NCI-H510A (cell line): ENCODE results near the gene CTSH.
"Not testable (repeated sequence)": the region's sequence is repeated elsewhere in the genome, so short reads cannot be mapped to it uniquely, and the experiment has no call there.

ENCODE experiments used
- DNase-seq: peaks from one replicate; lab custom pipeline; 2025; lab: John Stamatoyannopoulos, UW

Gene CTSH

DNA sequence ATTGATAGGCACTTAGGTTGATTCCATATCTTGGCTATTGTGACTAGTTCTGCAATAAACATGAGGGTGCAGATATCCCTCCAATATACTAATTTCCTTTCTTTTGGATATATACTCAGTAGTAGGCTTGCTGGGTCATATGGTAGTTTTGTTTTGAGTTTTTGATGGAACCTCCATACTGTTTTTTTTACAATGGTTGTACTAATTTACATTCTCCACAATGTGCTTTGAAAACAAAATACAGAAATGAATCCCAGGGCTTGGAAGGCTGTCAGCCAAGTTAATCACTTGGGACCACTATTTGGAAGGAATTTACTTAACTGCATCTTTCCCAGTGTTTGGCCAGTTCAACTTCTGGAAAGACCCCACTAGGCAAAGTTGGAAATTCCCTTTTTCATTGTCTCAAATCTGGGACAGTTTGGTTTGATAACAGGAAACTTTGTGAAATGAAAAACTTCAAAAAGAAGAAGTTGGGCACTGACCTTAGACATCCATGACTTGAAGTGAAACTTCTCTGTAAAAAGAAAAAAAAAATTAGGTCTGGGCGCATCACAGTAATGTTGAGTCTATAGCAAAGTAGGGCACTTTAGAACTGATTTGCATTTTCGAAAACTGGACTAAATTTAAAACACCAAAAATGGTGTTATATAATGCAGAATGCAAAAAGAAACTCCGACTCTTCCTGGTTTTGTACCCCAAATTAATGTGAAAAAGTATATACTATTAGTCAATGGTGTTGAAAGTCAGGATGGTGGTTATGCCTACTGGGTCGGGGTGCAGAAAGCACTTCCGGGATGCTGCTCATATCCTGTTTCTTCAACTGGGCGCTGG, 6.0 kb downstream of the CTSH start:
- no peak for DNase-seq

DNA sequence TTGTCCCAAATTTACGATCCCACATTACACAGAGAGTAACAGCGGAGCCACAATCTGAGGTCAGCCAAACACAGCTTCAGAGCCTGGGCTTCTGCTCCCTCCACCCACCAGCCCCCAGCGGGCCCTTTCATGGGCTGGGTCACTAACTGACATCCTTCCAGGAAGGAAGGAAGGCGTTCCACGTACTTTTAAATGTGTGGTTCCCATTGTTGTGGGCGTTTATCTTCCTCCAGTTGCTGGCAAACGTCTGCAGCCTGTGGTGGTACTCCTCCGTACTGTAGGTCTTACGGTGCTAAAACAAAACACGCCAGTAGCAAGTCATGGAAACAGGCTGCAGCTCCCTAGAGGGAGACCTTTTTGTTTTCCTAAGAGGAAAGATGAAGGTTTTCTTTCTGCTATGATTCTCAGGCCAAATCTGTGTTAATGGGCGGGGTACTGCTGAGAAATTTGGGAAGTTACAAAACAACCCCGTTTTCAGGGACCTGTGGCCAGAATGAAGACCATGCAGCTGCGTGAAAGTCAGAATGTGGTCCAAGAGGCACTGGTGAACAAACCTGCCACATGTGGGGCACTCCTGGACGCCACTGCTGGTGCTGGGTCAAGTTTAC, 7.6 kb downstream of the CTSH start:
- no peak for DNase-seq

DNA sequence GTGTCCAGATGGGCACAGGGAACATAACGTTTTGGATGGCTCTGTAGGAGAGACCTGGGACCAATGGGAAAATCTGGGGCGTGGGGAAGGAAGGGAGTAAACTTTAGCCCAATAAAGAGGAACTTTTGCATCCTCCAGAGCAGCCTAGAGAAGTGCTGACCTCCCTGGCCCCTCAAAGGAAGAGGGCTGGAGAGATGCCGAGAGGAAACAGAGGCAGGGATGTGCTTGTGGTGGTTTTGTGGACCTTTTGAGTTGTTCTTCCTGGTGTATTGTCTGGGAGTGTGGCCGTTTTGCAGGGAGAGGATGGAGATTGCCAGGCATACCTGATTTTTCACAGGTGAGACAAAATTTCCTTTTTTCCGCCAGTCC, 10.2 kb downstream of the CTSH start:
- DNase-seq, result no peak

DNA sequence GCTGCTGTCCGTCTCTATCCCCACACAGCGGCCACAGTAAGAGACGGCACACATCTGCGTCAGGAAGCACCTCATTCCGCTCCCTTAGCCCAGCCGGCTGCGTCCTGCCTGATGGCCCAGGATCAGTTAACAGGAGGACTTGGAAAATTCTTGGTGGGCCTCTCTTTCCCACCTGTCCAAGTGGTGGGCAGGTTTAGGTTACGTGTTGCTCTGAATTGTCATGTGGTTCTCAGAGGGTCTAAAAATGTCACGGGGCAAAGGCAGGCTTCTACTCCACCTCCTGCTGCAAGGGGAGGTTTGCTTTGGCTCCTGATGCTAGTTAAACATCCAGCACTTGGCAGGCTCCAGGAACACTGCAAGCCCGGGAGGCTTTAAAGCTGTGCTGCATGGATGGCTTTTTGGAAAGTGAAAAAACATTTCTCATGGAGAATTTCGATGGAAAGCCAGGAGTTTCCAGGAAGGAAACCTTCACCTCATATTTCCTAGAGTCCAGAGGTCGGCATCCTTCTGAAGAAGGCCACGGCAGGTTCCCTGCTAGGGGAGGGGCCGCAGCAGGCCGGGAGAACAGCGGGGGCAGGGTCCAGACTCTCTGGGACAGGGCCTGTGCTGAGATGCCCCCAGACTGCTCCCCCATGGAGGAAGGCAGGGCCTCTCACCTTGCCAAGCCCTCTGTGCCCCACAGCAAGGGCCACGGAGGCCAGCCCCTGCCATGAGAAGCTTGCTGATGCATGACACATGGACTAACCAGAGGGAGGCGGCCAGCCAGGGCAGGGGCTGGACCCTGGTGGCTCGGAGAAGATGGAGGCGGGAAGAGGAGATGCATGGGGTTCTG, 10.8 kb downstream of the CTSH start:
- DNase-seq, result no peak

DNA sequence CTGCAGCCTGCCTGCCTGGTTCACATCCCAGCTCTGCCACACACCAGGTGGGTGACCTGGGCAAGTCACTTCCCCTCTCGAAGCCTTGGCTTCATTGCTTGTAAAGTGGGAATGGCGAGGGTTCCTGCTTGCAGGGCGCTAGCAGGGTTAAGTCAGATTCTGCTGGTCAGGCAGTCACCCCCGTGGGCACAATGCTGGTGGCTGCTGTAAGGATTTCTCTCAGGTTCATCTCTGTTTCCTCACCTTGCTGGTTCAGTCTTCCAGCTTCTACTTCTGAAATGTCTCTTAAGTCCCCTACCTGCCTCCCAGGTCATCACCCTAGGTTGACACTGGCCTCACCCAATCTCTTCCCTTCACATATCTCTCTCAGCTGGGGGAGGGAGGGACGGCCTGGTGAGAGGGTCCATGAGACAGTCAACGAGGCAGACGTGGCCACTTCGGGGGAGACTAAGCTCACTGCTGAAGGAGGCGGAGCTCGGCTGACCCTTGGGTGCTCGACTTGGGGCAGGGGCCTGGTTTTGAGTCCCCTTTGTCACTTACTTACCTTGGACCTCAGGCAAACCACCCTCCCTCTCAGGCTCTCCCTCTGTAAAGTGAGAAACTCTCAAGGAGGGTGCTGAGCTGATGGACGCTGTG, 11.5 kb downstream of the CTSH start:
- no peak for DNase-seq

DNA sequence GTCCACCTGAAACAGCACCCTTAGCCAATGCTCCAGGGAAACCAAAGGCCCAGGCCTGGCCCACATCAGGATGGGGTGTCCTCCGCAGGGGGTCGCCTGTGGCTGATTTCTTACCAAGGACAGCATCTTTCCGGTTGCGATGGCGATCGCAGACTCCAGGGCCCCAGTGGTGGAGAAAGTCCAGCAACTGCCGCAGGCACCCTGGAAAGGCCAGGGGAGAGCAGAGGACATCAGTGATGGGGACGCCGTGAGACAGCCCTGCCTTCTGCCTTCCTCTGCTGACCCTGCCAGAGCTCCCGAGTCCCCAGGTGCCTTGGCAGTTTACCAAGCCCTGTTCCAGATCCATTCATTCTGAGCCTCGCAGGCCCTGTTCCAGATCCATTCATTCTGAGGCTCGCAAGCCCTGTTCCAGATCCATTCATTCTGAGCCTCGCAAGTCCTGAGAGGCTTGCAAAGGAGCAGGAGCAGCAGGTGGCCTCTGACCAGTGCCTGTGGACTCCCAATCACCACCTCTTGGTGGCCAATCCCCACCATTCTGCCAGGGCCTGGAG, 12.5 kb downstream of the CTSH start:
- DNase-seq, result no peak

DNA sequence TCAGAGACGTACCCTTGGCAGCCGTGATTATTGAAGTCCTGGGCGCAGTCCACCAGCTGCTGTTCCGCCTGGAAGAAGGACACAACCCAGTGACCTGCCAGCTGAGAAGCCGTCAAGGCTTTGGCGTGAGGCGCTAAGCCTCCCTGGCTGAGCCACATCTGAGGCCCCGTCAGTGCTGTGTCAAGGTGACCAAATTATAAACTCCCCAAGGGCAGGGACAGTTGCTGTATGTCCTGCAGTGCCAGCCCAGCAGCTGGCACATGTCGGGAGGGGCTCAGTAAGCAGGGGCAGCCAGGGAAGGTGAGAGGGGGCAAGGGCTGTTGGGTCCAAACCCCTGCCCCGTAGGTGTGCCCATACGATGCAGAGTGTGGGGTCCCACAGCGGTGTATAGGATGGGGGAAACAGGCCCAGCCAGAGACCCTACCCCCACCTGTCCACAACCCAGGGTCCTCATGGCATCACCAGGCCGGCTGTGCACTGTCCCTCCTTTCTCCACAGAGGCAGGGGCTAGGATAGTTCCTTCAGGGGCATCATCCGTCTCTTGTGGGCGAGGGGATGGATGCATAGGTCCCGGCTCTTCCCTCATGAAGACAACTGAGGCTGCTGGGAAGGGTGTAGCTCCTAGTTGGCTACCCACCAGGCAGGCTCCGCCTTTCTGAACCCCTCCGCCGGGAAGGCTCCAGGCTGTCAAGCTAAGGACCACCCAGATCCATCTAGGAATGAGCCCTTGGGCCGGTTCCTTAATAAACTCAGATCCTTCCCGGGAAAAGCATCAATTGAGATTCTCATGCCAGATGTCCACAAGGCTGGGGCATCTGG, 13.2 kb downstream of the CTSH start:
- no peak for DNase-seq

DNA sequence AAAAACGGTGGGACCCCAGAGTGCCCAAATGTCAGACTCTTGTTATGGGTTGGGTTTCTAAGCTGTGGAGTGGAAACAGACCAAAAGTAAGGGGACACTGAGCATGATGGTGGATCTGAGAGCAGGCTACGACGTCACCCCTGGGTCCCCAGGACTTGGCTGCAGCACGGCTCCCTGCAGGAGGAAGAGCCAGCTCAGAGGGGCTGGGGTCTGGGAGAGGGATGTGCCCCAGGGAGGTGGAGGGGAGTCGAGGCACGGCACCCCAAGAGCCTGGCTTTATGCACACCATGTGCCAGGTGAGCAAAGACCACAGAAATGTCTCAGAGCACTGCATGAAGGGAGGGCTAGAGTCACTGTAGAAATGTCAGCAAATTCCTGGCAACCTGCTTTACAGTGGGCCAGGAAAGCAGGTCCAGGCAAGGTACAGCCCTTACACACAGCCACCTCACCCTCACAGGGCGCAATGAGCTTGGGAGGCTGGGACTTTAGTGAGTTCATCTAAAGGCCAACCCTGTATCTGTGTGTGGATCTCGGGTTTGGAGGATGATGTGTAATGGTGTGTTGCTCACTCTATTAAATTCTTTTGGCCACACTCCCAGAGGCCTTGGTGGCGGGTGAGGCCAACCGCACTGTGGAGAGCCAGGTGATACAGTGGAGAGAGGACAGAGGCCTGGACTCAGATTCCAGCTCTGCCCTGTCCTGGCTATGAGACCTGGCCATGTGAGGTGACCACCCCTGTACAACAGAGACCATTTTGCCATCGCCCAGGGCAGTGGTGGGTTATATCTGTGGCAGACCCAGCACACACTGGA, 14.1 kb downstream of the CTSH start:
- no peak for DNase-seq

DNA sequence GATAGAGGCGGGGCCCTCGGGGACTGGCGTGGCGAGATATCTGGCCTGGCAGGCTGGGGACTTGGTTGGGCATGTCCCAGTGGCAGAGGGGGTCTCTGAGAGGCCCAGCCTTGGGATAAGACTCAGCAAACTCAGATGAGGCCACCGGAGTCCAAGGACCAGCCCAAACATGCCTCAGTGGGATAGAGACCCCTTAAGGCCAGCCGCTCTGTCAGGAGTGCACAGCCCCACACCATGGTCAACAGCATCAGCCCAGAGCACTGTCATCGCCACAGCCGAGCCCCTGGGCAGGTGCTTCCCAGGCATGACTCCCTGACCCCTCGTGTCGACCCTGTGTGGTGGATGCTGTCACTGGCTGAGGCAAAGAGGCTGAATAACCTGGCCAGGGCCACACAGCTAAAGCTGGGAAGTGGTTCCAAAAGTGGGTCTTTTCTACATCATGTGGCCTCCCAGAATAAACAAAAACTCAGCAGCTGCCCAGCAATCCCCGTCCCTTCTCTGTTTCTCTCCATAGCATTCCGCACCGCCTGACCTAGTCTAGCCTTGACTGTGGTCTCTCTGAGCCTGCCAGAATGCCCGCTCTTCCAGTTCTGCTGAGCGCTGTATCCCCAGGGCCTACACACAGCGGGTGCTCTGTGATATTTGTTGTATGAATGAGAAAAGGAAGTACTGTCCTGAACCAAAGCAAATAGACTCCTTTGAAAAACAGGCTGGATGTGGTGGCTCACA, 15.1 kb downstream of the CTSH start:
- no peak for DNase-seq

DNA sequence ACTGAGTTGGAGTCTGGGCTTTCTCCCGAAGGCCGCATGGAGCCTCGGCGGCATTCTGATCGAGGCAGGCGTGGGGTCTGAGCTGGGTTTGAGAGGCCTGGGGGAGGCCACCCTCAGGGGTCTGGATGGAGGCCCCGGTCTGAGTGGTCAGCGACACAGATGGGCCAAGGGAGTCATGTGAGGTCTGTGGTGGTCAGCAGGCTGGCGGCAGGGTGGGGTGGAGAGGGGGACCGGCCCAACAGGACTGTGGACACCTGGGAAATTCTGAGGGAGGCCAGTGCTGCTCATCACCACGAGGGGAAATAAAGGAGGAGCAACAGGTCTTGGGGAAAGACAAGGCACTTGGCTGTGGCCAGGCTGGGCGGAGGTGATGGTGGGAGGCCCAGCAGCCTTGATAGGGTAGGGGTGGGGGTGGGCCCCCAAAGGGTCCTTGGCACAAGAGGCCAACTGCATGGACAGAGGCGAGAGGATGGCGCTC, 16.2 kb downstream of the CTSH start:
- no peak for DNase-seq

DNA sequence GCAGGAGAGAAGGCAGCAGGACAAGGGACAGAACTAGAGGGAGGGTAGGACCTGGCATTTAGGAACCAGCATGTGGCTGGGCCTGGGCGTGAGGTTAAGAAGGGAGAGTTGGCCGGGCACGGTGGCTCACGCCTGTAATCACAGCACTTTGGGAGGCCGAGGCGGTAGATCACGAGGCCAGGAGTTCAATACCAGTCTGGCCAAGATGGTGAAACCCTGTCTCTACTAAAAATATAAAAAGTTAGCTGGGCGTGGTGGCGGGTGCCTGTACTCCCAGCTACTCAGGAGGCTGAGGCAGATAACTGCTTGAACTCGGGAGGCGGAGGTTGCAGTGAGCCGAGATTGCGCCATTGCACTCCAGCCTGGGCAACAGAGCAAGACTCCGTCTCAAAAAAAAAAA, 16.7 kb downstream of the CTSH start:
- DNase-seq, result not testable (repeated sequence)

DNA sequence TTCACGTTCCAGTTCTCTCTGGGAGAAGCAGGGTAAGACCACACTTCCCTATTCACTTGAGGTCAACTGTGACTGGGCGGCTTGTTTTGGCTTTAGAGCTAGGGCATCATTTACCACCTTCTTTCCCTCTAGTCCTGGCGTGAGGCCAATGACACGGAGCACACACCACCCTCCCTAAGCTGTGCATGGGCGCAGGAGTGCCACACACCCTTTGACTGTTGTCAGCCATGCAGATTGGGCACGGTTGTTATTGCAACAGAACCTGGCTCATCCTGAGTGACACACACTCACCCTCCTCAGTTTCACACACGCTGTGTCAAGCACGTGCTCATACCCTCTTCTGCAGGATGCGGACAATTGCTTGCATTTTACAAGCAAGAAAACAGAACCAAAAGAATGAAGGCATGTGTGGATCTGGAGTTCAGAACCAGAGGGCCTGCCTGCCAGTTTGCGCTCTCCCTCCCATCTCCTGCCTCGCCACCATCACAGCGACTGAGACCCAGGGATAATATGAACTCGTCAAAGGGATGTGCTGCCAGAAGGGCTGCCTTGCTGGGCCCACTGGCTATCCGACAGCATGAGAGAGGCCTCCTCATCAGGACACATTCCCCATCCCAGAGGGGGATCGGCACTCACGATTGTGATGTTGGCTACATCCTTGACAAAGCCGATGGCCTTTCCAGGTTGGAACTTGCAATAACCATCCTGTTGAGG, 17.6 kb downstream of the CTSH start:
- no peak for DNase-seq

DNA sequence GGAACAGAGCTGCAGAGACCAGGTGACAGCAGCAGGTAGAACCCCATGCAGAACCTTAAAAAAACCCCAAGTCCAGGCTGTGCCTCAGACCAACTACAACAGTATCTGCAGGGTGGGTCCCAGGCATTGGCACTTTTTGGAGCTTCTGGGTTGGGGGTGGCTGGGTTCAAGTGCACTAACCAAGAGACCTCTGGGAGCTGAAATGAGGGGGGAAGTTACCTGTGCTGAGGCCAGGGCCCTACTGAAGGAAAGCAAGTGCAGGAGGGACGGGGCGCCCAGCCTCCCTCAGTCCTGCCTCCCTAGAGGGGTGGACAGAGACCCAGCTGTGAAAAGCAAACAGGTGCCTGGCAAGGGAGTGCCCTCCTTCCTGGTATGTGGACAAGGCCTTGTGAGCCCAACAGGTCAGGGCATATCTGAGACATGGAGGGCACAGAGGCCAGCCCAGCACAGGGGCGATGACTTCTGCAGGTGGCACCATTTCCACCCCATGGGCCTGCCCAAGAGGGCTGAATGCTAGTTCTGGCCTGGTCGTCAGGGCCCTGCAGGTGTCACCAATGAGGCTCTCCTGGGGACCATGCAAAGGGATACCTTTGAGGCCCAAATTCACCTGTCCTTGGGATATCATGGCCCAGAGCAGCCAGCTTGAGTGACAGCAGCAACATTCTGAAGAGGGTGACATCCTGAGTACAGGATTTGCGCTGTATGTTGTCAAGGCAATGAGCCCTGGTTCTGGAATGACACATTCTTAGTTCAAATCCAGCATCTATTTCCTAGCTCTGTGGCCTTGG, 18.7 kb downstream of the CTSH start:
- DNase-seq, result no peak

DNA sequence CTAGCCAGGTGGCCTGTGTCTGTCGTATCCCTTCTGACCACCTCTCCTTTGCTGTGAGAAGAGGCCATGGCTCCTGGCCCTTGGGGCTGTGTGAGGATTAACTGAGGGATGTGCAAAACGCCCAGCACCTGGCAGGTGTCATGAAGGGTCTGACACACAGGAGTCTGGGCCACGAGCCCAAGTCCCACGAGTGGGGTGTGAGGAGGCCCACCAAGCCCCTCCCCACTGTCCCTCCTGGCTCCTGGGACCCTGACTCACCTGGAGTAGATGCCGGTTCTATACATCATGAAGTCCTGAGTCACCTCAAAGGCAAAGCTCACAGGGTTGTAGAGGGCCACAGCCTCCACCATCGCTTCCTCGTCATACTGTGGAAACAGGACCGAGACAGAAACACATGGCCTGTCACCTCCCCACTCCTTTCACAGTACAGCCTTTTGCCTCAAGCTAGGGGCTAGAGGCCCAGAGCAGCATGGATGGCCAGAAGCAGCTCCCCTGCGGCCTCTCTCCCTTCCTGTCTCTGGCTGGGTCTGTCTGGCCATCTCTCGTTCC, 19.7 kb downstream of the CTSH start:
- DNase-seq, result no peak

DNA sequence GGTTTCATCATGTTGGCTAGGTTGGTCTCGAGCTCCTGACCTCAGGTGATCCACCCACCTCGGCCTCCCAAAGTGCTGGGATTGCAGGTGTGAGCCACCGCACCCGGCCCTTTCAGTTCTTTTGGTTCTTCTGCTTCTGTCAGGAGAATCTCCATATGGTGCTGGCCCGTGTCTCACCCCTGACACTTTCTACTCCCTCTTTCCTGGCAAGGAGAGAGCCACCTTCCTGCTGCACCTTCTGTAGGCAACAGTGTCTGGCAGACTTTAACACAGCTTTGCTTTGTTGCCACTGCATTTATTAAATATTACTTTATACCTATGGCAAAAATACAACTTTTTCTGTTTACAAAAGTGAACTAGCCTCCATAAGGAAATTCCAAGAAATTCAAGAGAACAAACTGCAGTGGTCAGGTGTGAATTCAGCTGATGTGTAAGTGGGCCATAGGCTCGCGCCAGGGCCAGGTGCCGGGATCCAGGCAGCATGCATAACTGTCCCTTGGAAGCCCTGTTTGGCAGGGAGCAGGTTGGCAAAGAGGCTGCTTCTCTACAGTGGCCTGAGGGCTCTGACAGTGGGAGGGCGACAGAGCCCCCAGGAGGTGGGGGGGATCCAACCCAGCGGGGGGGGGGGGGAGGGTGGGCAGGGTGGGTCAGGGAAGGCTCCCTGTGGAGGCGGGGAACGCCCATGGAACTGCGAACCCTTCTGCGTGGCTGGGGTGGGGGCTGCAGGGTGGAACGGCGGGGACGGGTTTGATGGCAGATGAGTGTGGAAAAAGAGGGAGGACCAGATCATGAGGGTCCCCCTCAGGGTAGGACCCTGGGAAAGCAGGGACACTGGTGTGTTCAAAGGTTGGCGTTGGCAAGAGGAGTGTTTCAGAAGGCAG, 21.1 kb downstream of the CTSH start:
- DNase-seq, result no peak

DNA sequence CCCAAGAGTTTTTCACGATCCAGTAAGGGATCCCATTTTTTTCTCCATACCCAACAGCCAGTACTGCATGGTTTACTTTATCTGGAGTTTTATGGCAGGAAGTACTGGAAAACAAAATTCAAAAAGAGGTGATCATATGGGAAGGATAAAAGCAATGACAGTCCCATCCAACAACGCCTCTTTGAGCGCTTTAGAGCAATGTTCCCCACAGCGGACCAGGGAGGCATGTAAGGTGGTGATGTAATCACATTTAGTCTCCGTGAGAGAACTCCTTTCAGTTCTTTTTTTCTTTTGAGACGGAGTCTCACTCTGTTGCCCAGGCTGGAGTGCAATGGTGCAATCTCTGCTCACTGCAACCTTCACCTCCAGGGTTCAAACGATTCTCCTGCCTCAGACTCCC, 21.8 kb downstream of the CTSH start:
- DNase-seq, result no peak

DNA sequence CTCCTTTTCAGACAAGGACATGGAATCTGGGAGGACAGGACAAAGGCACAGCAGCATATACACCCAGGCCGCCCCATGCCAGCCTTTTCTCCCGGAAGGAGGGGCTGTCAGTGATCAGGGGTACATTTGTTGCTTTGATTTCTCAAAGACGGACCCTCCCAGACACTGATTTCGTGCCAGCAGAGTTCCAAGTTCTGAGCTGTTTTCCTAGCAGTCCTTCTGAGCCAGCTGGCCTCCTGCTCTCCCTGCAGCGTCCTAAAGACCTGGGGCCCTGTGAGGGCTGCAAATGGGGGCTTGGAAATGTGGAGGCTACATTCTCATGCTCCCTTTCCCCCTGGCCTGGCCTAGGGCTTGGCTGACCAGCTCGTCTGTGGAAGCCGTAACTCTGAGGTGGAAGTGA, 22.3 kb downstream of the CTSH start:
- DNase-seq, result no peak
